SK-N-SH (cell line): ENCODE results near the gene HLA-DPB1. TPM values are rescaled to one million over a fixed set of nuclear protein-coding genes. Genes with fewer than 3 reads are reported as not detected.

ENCODE experiments used
- CTCF ChIA-PET: fragments of 300-600, 350-600 bp; formaldehyde crosslinking; extraction: SDS; loops from one replicate; lab custom pipeline; 2021; lab: Yijun Ruan, JAX
- POLR2A ChIA-PET: fragments of 350-600 bp; sonication (Branson Sonifier 250); formaldehyde crosslinking; extraction: SDS; loops from one replicate; lab custom pipeline; 2020; ENCODE audit warnings: antibody characterized with exemption, inconsistent platforms; lab: Yijun Ruan, JAX
- DNase-seq: peaks from one replicate; pipeline ENCODE4 v3.0.0; 2012
- H2AFZ ChIP-seq: fragments of 200-600 bp; sonication (generic); 2 replicates; pipeline ENCODE4 v1.8.1; 2016; ENCODE audit warnings: antibody characterized with exemption, mild to moderate bottlenecking, low read depth
- H3F3A ChIP-seq: fragments of 200-600 bp; sonication (generic); replicated peaks from 2 replicates; pipeline ENCODE3; 2016; ENCODE audit warnings: antibody characterized with exemption, mild to moderate bottlenecking; ENCODE audit not compliant: insufficient read depth
- H3K27ac ChIP-seq, 2 experiments: fragments of 200-500 bp in 1 of 2; fragments of 200-600 bp in 1 of 2; sonication (Bioruptor generic) in 1 of 2; sonication (generic), shearing (Covaris generic) in 1 of 2; 2 replicates each; pipeline versions ENCODE4 v1.5.1 to v1.6.1; 2014 to 2016; ENCODE audit warnings: low read depth in 2 of 2, inconsistent platforms in 1 of 2, low read length in 1 of 2, mild to moderate bottlenecking in 1 of 2, mixed read lengths in 1 of 2
- H3K27me3 ChIP-seq: fragments of 200-600 bp; sonication (generic), shearing (Covaris generic); 2 replicates; pipeline ENCODE4 v1.6.1; 2016; ENCODE audit warnings: mixed run types; ENCODE audit not compliant: insufficient read depth
- H3K36me3 ChIP-seq, 2 experiments: fragments of 200-500 bp in 1 of 2; fragments of 200-600 bp in 1 of 2; sonication (Bioruptor generic) in 1 of 2; sonication (generic) in 1 of 2; replicated peaks in 1 of 2; 2 replicates each; pipeline versions ENCODE3 to v1.5.1; 2014 to 2016; ENCODE audit warnings: low read length in 1 of 2, mild to moderate bottlenecking in 1 of 2; ENCODE audit not compliant: insufficient read depth in 2 of 2, control insufficient read depth in 1 of 2
- H3K4me1 ChIP-seq, 2 experiments: fragments of 200-500 bp in 1 of 2; fragments of 200-600 bp in 1 of 2; sonication (Bioruptor generic) in 1 of 2; sonication (generic), shearing (Covaris generic) in 1 of 2; 2 replicates each; pipeline versions ENCODE4 v1.5.1 to v1.6.1; 2014 to 2016; ENCODE audit warnings: low read depth in 1 of 2, low read length in 1 of 2, mixed run types in 1 of 2; ENCODE audit not compliant: insufficient read depth in 2 of 2, control insufficient read depth in 1 of 2
- H3K4me2 ChIP-seq: fragments of 200-600 bp; sonication (generic), shearing (Covaris generic); 2 replicates; pipeline ENCODE4 v1.6.1; 2017; ENCODE audit warnings: mixed run types
- H3K4me3 ChIP-seq, 2 experiments: fragments of 200-500 bp in 1 of 2; fragments of 200-600 bp in 1 of 2; sonication (Bioruptor generic) in 1 of 2; sonication (generic), shearing (Covaris generic) in 1 of 2; 2 replicates each; pipeline versions ENCODE4 v1.5.1 to v1.8.1; 2014 to 2016; ENCODE audit warnings: low read depth in 2 of 2, inconsistent platforms in 1 of 2, low read length in 1 of 2, mild to moderate bottlenecking in 1 of 2, mixed read lengths in 1 of 2, moderate library complexity in 1 of 2
- H3K79me2 ChIP-seq: fragments of 200-600 bp; sonication (generic); 2 replicates; pipeline ENCODE4 v1.8.1; 2017; ENCODE audit warnings: mild to moderate bottlenecking; ENCODE audit not compliant: insufficient read depth
- H3K9ac ChIP-seq: fragments of 200-600 bp; sonication (generic); 2 replicates; pipeline ENCODE4 v1.6.1; 2017; ENCODE audit warnings: mixed run types
- H3K9me2 ChIP-seq: fragments of 200-600 bp; sonication (generic); 2 replicates; pipeline ENCODE4 v1.6.1; 2017; ENCODE audit warnings: mixed run types
- H3K9me3 ChIP-seq: fragments of 200-600 bp; sonication (generic); 2 replicates; pipeline ENCODE4 v1.6.1; 2017; ENCODE audit warnings: mixed run types, mild to moderate bottlenecking, moderate library complexity
- H4K20me1 ChIP-seq: fragments of 200-600 bp; sonication (generic); 2 replicates; pipeline ENCODE4 v1.6.1; 2017; ENCODE audit warnings: mild to moderate bottlenecking, mixed run types; ENCODE audit not compliant: insufficient read depth
- CHD2 ChIP-seq: fragments of 150-350 bp; IDR thresholded peaks from 2 replicates; pipeline ENCODE4 v1.6.1; 2018; ENCODE audit warnings: low read length; ENCODE audit not compliant: partially characterized antibody
- EP300 ChIP-seq, 2 experiments: IDR thresholded peaks; 2 replicates each; pipeline versions ENCODE4 v1.4.0 to v1.6.1; 2012; ENCODE audit warnings: borderline replicate concordance in 1 of 2, low read depth in 1 of 2, low read length in 1 of 2
- EZH2phosphoT487 ChIP-seq: fragments of 200-600 bp; sonication (generic); IDR thresholded peaks from 2 replicates; pipeline ENCODE4 v1.6.1; 2017; ENCODE audit warnings: low read depth, mixed run types, mild to moderate bottlenecking, antibody characterized with exemption, moderate library complexity, borderline replicate concordance
- FOXM1 ChIP-seq: IDR thresholded peaks from 2 replicates; pipeline ENCODE4 v1.4.0; 2012; ENCODE audit warnings: low read depth, mild to moderate bottlenecking
- GABPA ChIP-seq: IDR thresholded peaks from 2 replicates; pipeline ENCODE4 v1.4.0; 2012; ENCODE audit warnings: low read depth, mild to moderate bottlenecking
- GATA2 ChIP-seq: sonication (generic); formaldehyde crosslinking; IDR thresholded peaks from 2 replicates; pipeline ENCODE4 v1.5.0; 2020; ENCODE audit warnings: mild to moderate bottlenecking, missing genetic modification reagents
- JUND ChIP-seq: IDR thresholded peaks from 2 replicates; pipeline ENCODE4 v1.4.0; 2012
- RCOR1 ChIP-seq: fragments of 150-350 bp; IDR thresholded peaks from 2 replicates; pipeline ENCODE4 v1.6.1; 2017; ENCODE audit warnings: antibody characterized with exemption, low read length
- RFX5 ChIP-seq: IDR thresholded peaks from 2 replicates; pipeline ENCODE4 v1.6.1; 2012; ENCODE audit warnings: mild to moderate bottlenecking, improper control_type of control experiment, low read length
- SIN3A ChIP-seq: IDR thresholded peaks from 2 replicates; pipeline ENCODE4 v1.6.1; 2012; ENCODE audit warnings: low read depth, mild to moderate bottlenecking, low read length, moderate library complexity, borderline replicate concordance
- SMC3 ChIP-seq: IDR thresholded peaks from 2 replicates; pipeline ENCODE4 v1.6.1; 2012; ENCODE audit warnings: low read depth, low read length, improper control_type of control experiment
- TCF12 ChIP-seq: IDR thresholded peaks from 2 replicates; pipeline ENCODE4 v1.4.0; 2012
- YY1 ChIP-seq: IDR thresholded peaks from 2 replicates; pipeline ENCODE4 v1.4.0; 2012; ENCODE audit warnings: low read depth, mild to moderate bottlenecking
- WGBS: methylation state at CpG from one replicate; pipeline ENCODE4 v1.1.6; 2017; ENCODE audit warnings: low lambda C conversion rate; 5-methylcytosine and 5-hydroxymethylcytosine counted together
- polyA plus RNA-seq, 3 experiments: library from polyadenylated mRNA; depleted of rRNA; stranded (reverse); fragments of >200 nt; gene quantifications; 2 replicates each; pipeline ENCODE4 v1.2.3, GENCODE V29; 2012
- TF ChIP-seq, protein P1 (sequence below): fragments of 200-600 bp; sonication (generic); IDR thresholded peaks from 2 replicates; pipeline ENCODE4 v1.6.1; 2017; ENCODE audit warnings: antibody characterized with exemption, mild to moderate bottlenecking, moderate library complexity
- TF ChIP-seq, protein P2 (sequence below): IDR thresholded peaks from 2 replicates; pipeline ENCODE4; 2012
- TF ChIP-seq, protein P3 (sequence below): fragments of 150-350 bp; IDR thresholded peaks from 2 replicates; pipeline ENCODE4 v1.6.1; 2017; ENCODE audit warnings: antibody characterized with exemption, low read length, low read depth, borderline replicate concordance
- TF ChIP-seq, protein P4 (sequence below): fragments of 150-350 bp; IDR thresholded peaks from 2 replicates; pipeline ENCODE4 v1.6.1; 2016; ENCODE audit warnings: mild to moderate bottlenecking, low read depth, low read length

The HLA-DPB1 gene
- 1.0 and 2.0 TPM in 2 replicates for polyA plus RNA-seq (2012; rRNA removed)
- polyA plus RNA-seq (2012; cell fraction: cytosol; rRNA removed), result 0.67 and 1.3 TPM in 2 replicates
- 0.45 and 1.1 TPM in 2 replicates for polyA plus RNA-seq (2012; cell fraction: nucleus; rRNA removed)

DNA sequence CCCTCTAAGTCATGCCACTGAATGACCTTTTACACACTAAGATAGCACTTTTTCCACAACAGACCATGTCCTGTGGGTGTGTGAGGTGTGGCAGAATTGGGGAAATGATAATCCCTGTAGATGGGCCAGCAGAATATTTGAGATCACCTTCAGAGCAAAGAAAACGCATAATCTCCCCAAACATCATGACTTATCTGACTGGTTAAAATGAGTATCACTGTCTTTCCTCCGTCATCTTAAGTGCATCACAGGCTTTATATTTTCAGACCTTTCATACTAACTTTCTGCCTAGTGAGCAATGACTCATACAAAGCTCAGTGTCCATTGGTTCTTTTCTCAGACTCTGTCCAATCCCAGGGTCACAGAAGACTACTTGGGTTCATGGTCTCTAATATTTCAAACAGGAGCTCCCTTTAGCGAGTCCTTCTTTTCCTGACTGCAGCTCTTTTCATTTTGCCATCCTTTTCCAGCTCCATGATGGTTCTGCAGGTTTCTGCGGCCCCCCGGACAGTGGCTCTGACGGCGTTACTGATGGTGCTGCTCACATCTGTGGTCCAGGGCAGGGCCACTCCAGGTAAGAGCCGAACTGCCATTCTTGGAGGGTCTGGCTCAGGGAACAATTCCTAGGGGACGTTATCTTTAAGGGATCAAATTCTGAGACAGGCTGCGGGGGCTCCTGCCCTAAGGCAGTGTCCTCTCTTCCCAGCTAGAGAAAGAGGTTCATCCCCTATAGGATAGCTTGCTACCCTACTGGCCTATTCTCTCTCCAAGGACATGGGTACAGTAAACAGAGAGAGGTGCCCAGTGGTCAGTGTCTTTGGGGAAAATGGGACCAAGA, at the start of gene HLA-DPB1:
HLA-DPB1 (plus strand) TSS at position 423 of the 838 bp plus-strand sequence; CDS start at position 475, 52 bp downstream.
- ChIA-PET POLR2A (no interaction called here), CTCF (interaction anchor here (0.6 to 1.5 kb wide), 4 partner anchors 13 to 85 kb away, joined by 3 to 4 read pairs (median 3); no protein-coding TSS in a partner anchor)
- Histone ChIP-seq H3K9me3 (no peaks in the 10 kb centered on the region), H3F3A (no peaks in the 10 kb centered on the region), H3K27ac (no peak within 1 kb of the TSS), H3K9ac (no peak within 1 kb of the TSS), H3K4me3 (peak within 1 kb of the TSS in 1 of 2 experiments; percentile 17; a peak in 1 of 4 replicates), H2AFZ (no peak within 1 kb of the TSS), H4K20me1 (no peaks in the 10 kb centered on the region), H3K79me2 (no peaks in the 10 kb centered on the region), H3K4me1 (peaks cover 0 to 3% of the 10 kb centered on the region in 2 experiments; a peak in 1 of 4 replicates), H3K4me2 (no peak within 1 kb of the TSS), H3K36me3 (no peaks in the 10 kb centered on the region), H3K27me3 (peaks cover 39% of the 10 kb centered on the region; the same call in 1 of the 2 replicates), H3K9me2 (no peaks in the 10 kb centered on the region)
- peak; percentile 62 for DNase-seq
- WGBS, result 3% methylated on average over 10 of the region's 10 CpGs
- peak; percentile 100 for TF ChIP-seq RFX5
- TF ChIP-seq, protein P1, sequence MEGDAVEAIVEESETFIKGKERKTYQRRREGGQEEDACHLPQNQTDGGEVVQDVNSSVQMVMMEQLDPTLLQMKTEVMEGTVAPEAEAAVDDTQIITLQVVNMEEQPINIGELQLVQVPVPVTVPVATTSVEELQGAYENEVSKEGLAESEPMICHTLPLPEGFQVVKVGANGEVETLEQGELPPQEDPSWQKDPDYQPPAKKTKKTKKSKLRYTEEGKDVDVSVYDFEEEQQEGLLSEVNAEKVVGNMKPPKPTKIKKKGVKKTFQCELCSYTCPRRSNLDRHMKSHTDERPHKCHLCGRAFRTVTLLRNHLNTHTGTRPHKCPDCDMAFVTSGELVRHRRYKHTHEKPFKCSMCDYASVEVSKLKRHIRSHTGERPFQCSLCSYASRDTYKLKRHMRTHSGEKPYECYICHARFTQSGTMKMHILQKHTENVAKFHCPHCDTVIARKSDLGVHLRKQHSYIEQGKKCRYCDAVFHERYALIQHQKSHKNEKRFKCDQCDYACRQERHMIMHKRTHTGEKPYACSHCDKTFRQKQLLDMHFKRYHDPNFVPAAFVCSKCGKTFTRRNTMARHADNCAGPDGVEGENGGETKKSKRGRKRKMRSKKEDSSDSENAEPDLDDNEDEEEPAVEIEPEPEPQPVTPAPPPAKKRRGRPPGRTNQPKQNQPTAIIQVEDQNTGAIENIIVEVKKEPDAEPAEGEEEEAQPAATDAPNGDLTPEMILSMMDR, result no peak

DNA sequence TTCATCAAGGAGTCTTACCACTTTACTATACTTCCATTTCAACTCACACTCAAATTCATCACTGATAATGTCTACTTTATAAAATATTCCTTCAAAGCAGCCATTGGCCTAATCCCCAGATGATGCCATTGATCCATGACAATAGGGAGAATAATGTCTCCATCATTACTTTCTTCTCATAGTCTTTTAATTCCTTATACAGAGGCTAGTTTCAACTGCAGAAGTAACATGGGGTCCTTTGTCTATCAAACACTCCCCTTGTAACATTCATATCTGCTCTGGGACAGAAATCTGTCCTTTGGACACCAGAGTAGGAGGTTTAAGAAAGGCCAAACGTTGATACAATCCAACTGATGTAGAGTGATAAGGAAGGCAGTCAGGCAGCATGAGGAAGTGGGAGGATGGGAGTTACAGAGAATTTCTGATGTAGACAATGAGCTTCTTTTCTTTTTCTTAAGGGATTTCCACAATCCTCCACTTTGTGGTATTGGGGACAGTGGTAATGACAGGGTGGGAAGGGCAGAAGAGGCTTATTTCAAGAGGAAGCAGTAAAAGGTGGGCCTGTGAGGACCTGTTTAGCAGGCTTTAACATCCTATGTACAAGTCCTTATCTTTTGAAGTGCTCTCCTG, 47.5 kb upstream of the HLA-DPB1 start:
- no peak for DNase-seq
- TF ChIP-seq TCF12, result no peak
- TF ChIP-seq EP300 (IDR thresholded peaks at IDR 0.05; ENCODE audit: borderline replicate concordance in 1 of 2, low read depth in 1 of 2, low read length in 1 of 2), result no peak
- no peak for TF ChIP-seq GABPA
- TF ChIP-seq CHD2, result no peak
- TF ChIP-seq, protein P2, sequence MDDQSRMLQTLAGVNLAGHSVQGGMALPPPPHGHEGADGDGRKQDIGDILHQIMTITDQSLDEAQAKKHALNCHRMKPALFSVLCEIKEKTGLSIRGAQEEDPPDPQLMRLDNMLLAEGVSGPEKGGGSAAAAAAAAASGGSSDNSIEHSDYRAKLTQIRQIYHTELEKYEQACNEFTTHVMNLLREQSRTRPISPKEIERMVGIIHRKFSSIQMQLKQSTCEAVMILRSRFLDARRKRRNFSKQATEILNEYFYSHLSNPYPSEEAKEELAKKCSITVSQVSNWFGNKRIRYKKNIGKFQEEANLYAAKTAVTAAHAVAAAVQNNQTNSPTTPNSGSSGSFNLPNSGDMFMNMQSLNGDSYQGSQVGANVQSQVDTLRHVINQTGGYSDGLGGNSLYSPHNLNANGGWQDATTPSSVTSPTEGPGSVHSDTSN, result no peak
- TF ChIP-seq EZH2phosphoT487, result no peak
- TF ChIP-seq, protein P3, sequence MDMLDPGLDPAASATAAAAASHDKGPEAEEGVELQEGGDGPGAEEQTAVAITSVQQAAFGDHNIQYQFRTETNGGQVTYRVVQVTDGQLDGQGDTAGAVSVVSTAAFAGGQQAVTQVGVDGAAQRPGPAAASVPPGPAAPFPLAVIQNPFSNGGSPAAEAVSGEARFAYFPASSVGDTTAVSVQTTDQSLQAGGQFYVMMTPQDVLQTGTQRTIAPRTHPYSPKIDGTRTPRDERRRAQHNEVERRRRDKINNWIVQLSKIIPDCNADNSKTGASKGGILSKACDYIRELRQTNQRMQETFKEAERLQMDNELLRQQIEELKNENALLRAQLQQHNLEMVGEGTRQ, result no peak
- no peak for TF ChIP-seq YY1
- no peak for TF ChIP-seq GATA2
- no peak for TF ChIP-seq FOXM1
- TF ChIP-seq, protein P4, sequence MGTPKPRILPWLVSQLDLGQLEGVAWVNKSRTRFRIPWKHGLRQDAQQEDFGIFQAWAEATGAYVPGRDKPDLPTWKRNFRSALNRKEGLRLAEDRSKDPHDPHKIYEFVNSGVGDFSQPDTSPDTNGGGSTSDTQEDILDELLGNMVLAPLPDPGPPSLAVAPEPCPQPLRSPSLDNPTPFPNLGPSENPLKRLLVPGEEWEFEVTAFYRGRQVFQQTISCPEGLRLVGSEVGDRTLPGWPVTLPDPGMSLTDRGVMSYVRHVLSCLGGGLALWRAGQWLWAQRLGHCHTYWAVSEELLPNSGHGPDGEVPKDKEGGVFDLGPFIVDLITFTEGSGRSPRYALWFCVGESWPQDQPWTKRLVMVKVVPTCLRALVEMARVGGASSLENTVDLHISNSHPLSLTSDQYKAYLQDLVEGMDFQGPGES, result no peak
- no peak for TF ChIP-seq JUND
- TF ChIP-seq RFX5, result no peak
- TF ChIP-seq RCOR1, result no peak
- TF ChIP-seq SIN3A, result no peak
- no peak for TF ChIP-seq SMC3
- Histone ChIP-seq H3K79me2 (no peaks in the 10 kb centered on the region), H3K4me2 (no peak overlapping the region), H2AFZ (no peak overlapping the region), H3K9me2 (no peaks in the 10 kb centered on the region), H4K20me1 (no peaks in the 10 kb centered on the region), H3K9ac (no peak overlapping the region), H3K27me3 (peaks cover 29% of the 10 kb centered on the region; the same call in 1 of the 2 replicates), H3F3A (no peaks in the 10 kb centered on the region), H3K9me3 (no peaks in the 10 kb centered on the region), H3K27ac (no peak overlapping the region), H3K4me3 (no peak overlapping the region), H3K4me1 (no peaks in the 10 kb centered on the region), H3K36me3 (no peaks in the 10 kb centered on the region)
- POLR2A ChIA-PET, result no interaction called here
- CTCF ChIA-PET, result interaction anchor here (0.6 to 1.0 kb wide), 2 partner anchors 14 to 43 kb away, joined by 3 to 4 read pairs; no protein-coding TSS in a partner anchor
- WGBS, result 0% methylated on average over 1 of the region's 1 CpG
